Spleen (tissue), 7 donors: Measurements from ENCODE around the gene SEC14L1.

Source experiments
- POLR2A ChIP-seq, 3 donors: fragments of 450-650 bp; IDR thresholded peaks; one replicate each; pipeline ENCODE4 v1.5.1; 2017; ENCODE audit warnings: antibody characterized with exemption in 3 of 3, mild to moderate bottlenecking in 1 of 3
- TF ChIP-seq, protein P1 (sequence below), 11 experiments: fragments of 200-600 bp in 7 of 11; fragments of 450-650 bp in 4 of 11; sonication (generic) in 4 of 11; IDR thresholded peaks in 8 of 11; conservative IDR thresholded peaks in 3 of 11; 1 replicate in 7 of 11; 2 replicates in 4 of 11; pipeline versions ENCODE4 v1.4.0 to v1.8.0; 2016 to 2021; ENCODE audit warnings: antibody characterized with exemption in 11 of 11, inconsistent platforms in 4 of 11, mild to moderate bottlenecking in 1 of 11
- donor health status: DM: no; HTN: no; CAD: no; lungs with moderate emphysema.
- donor health status: DM: no; HTN: no; CAD: no.
- donor health status: DM: no; HTN: no; CAD: no.

DNA sequence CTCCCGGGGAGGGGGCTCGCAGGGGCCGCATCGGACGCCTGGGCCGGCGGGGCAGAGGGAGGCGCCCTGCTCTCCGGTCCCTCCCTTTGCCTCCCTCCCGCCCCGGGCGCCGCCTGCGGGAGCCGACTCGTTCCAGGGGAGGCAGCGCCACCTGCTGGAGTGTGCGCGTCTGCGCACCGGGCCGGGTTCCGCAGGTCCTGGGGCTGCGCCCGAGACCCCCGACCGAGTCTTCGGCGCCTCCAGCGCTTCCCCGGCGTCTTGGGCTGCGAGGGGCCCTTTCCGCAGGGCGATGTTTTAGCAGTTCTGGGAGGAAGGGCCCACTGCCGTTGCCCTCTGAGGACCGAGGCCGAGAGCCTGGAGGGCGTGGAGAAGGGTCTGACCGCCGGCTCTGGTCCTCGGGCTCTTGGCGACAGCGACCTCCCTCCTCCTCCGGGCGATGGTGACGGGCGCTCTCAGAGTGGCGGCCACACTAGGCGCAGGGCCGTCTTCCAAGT lies 106.3 kb downstream of the SEC14L1 start:
- TF ChIP-seq, protein P1, sequence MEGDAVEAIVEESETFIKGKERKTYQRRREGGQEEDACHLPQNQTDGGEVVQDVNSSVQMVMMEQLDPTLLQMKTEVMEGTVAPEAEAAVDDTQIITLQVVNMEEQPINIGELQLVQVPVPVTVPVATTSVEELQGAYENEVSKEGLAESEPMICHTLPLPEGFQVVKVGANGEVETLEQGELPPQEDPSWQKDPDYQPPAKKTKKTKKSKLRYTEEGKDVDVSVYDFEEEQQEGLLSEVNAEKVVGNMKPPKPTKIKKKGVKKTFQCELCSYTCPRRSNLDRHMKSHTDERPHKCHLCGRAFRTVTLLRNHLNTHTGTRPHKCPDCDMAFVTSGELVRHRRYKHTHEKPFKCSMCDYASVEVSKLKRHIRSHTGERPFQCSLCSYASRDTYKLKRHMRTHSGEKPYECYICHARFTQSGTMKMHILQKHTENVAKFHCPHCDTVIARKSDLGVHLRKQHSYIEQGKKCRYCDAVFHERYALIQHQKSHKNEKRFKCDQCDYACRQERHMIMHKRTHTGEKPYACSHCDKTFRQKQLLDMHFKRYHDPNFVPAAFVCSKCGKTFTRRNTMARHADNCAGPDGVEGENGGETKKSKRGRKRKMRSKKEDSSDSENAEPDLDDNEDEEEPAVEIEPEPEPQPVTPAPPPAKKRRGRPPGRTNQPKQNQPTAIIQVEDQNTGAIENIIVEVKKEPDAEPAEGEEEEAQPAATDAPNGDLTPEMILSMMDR (IDR thresholded peaks at IDR 0.05 in 8 of 11, conservative IDR thresholded peaks at IDR 0.05 in 3 of 11), result peak; percentile 89 to 100 (median 98)
- no peak for TF ChIP-seq POLR2A (IDR thresholded peaks at IDR 0.05)
